PFSK-1 (cell line): ENCODE data around the gene HNRNPLL.

ENCODE experiments used
- FOXP2 ChIP-seq: optimal IDR thresholded peaks from 2 replicates; pipeline ENCODE3; 2011; ENCODE audit warnings: borderline replicate concordance, control low read depth, inconsistent platforms; ENCODE audit not compliant: insufficient read depth; ENCODE audit errors: extremely low read length, extremely low read depth
- POLR2AphosphoS5 ChIP-seq: IDR thresholded peaks from 2 replicates; pipeline ENCODE4 v1.6.1; 2012; ENCODE audit warnings: low read depth, mild to moderate bottlenecking, control low read depth, low read length, moderate library complexity
- SIN3A ChIP-seq: IDR thresholded peaks from 2 replicates; pipeline ENCODE4 v1.6.1; 2012; ENCODE audit warnings: mild to moderate bottlenecking, low read length, moderate library complexity, borderline replicate concordance; ENCODE audit not compliant: insufficient read depth
- TAF1 ChIP-seq: IDR thresholded peaks from 2 replicates; pipeline ENCODE4 v1.6.1; 2012; ENCODE audit warnings: low read length, control low read depth, borderline replicate concordance; ENCODE audit not compliant: insufficient read depth
- TF ChIP-seq, protein P1 (sequence below), 2 experiments: IDR thresholded peaks; 2 replicates each; pipeline versions ENCODE4 v1.6.1 to v1.8.0; 2011 to 2012; ENCODE audit warnings: low read depth in 2 of 2, low read length in 2 of 2, control low read depth in 1 of 2, inconsistent platforms in 1 of 2, mild to moderate bottlenecking in 1 of 2, moderate library complexity in 1 of 2; ENCODE audit not compliant: insufficient read depth in 1 of 2

- TF ChIP-seq, protein P1, sequence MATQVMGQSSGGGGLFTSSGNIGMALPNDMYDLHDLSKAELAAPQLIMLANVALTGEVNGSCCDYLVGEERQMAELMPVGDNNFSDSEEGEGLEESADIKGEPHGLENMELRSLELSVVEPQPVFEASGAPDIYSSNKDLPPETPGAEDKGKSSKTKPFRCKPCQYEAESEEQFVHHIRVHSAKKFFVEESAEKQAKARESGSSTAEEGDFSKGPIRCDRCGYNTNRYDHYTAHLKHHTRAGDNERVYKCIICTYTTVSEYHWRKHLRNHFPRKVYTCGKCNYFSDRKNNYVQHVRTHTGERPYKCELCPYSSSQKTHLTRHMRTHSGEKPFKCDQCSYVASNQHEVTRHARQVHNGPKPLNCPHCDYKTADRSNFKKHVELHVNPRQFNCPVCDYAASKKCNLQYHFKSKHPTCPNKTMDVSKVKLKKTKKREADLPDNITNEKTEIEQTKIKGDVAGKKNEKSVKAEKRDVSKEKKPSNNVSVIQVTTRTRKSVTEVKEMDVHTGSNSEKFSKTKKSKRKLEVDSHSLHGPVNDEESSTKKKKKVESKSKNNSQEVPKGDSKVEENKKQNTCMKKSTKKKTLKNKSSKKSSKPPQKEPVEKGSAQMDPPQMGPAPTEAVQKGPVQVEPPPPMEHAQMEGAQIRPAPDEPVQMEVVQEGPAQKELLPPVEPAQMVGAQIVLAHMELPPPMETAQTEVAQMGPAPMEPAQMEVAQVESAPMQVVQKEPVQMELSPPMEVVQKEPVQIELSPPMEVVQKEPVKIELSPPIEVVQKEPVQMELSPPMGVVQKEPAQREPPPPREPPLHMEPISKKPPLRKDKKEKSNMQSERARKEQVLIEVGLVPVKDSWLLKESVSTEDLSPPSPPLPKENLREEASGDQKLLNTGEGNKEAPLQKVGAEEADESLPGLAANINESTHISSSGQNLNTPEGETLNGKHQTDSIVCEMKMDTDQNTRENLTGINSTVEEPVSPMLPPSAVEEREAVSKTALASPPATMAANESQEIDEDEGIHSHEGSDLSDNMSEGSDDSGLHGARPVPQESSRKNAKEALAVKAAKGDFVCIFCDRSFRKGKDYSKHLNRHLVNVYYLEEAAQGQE (IDR thresholded peaks at IDR 0.05; ENCODE audit: insufficient read depth in 1 of 2, low read depth in 2 of 2, low read length in 2 of 2), result no peak
- TF ChIP-seq POLR2AphosphoS5, result no peak
- TF ChIP-seq SIN3A, result no peak
- TF ChIP-seq FOXP2, result no peak
- no peak for TF ChIP-seq TAF1
Measured at GRCh38 chr2:38529208-38529607, 73.5 kb downstream of the HNRNPLL start.
